Thyroid gland (tissue), 4 donors: ENCODE measurements around the gene OTUD1.

Experiments used
- CTCF ChIP-seq, 6 experiments: fragments of 200-600 bp in 3 of 6; fragments of 450-650 bp in 3 of 6; sonication (generic) in 3 of 6; IDR thresholded peaks; one replicate each; pipeline ENCODE4 v1.5.1; 2016 to 2019; ENCODE audit warnings: antibody characterized with exemption in 6 of 6, mild to moderate bottlenecking in 2 of 6, inconsistent platforms in 1 of 6, moderate library complexity in 1 of 6
- POLR2A ChIP-seq, 2 donors: fragments of 450-650 bp; IDR thresholded peaks; one replicate each; pipeline ENCODE4 v1.6.1; 2017; ENCODE audit warnings: antibody characterized with exemption in 2 of 2, mild to moderate bottlenecking in 2 of 2, moderate library complexity in 1 of 2

GRCh38 chr10:23445591-23445990, 6.7 kb downstream of the OTUD1 start:
- TF ChIP-seq POLR2A (IDR thresholded peaks at IDR 0.05) (no peak), CTCF (IDR thresholded peaks at IDR 0.05) (no peak)
